Upper lobe of right lung (tissue), 1 donor: ENCODE data around the gene ZRANB3. TPM values are rescaled to one million over a fixed set of nuclear protein-coding genes. Genes with fewer than 3 reads are reported as not detected.

Source experiments
- ATAC-seq: fragments of 200-7000 bp; cut with Tn5 transposase; one replicate; pipeline ENCODE4 v1.9.1; 2020; ENCODE audit warnings: mild to moderate bottlenecking, moderate library complexity
- DNase-seq: peaks from one replicate; pipeline ENCODE4 v3.0.0-alpha.2; 2020
- H3K27ac ChIP-seq: fragments of 200-600 bp; one replicate; pipeline ENCODE4 v1.8.0; 2022
- H3K27me3 ChIP-seq: fragments of 200-600 bp; one replicate; pipeline ENCODE4 v1.8.0; 2022; ENCODE audit warnings: mild to moderate bottlenecking
- H3K36me3 ChIP-seq: fragments of 200-600 bp; one replicate; pipeline ENCODE4 v1.8.0; 2022
- H3K4me1 ChIP-seq: fragments of 200-600 bp; one replicate; pipeline ENCODE4 v1.8.0; 2022
- H3K4me3 ChIP-seq: fragments of 200-600 bp; one replicate; pipeline ENCODE4 v1.8.0; 2022; ENCODE audit warnings: mild to moderate bottlenecking
- H3K9me3 ChIP-seq: fragments of 200-600 bp; one replicate; pipeline ENCODE4 v1.8.0; 2022
- CTCF ChIP-seq: fragments of 200-600 bp; IDR thresholded peaks from one replicate; pipeline ENCODE4 v1.8.0; 2022; ENCODE audit warnings: antibody characterized with exemption
- intact Hi-C: fragments of 100-400 bp; cut with DNase I; formaldehyde crosslinking; loops from one replicate; pipeline ENCODE4 v1.11.0; 2022
- total RNA-seq: library from RNA; stranded (reverse); fragmentation: NEBNext Ultra II Directional; extraction: Animal tissue kit (Norgen Biotek cat#: 25700); gene quantifications from one replicate; pipeline ENCODE4 v1.2.1, GENCODE V29; 2021
- donor health status: DM: no; HTN: yes; CAD: no; lungs with severe emphysema.

Gene ZRANB3
- total RNA-seq, 1 donor from 2014 or later, result 4.1 TPM

DNA sequence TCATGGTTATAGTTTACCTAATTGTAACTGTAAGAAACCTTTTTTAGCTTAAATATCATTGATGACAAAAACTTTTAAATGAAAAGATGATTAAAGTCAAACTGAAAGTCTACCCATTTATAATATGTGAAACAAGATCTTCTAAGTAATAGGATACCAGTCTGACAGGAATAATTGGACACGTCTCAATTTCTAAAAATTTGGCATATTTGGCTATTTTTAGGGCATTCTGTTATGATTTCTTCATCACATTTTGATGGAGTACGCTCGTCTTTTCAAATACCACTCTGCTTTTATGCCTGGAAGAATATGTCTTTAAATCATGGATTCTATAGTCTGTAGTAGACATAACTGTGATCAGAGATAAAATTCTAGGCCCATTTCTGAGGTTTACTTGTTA is 1.6 kb upstream of the ZRANB3 start:
- DNase-seq, result no peak
- no peaks in the 10 kb centered on the region for H3K36me3 ChIP-seq
- peak overlapping the region; percentile 94 for H3K4me3 ChIP-seq
- H3K27me3 ChIP-seq, result no peaks in the 10 kb centered on the region
- intact Hi-C loops, result no loop called here
- no peak for ATAC-seq
- no peaks in the 10 kb centered on the region for H3K9me3 ChIP-seq
- peaks cover 12% of the 10 kb centered on the region for H3K4me1 ChIP-seq
- no peak overlapping the region for H3K27ac ChIP-seq
- no peak for TF ChIP-seq CTCF

DNA sequence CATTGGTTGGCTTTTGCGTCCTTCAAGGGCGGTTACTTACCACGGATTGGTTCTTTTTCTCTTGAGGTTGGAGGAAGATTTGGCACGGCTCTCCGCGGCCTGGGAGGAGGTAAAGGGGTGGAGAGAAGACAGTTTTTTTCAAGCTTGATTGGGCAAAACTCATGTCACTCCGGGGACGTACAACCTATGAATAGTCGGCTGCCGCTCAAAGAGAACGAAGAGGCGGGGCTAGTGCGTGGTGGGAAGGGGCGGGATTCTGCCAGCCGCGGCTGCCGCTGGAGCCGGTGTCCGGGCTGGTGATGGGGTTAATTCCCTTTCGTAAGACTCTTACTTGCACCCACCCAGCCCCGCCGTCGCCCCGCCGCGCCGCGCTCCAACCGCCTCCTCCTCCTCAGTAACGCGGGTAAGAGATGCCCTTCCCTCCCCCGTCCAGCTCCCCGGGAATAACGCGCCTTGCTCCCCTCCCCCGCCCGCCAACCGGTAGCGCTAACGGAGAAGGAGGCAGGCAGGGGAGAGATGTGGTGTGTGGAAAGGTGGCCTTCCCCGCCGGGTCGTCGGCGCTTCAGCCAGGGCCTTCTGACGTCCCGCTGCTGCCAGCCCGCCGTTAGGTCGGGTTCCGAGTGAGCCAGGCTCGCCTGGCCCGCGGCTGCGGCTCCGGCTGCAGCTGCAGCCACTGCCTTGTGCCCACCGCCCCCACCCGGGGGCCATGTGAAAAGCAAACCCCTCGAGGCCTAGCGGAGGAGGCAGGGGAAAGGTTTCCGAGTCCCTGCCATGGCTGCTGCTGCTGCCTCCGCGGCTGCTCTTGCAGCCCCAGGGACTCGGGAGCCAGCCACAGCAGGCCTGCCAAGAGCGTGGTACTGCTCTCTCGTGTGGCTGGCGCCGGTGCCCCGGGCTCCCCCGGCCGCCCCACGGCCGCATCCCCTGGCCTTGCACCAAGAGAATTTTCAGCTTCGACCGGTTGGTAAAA is 496 bp upstream of the ZRANB3 start, which contains the start of gene R3HDM1:
Gene R3HDM1 (plus strand): TSS at position 254 of the 967 bp plus-strand sequence. CDS start 73,362 bp downstream, outside the sequence.
- Histone ChIP-seq H3K27me3 (no peaks in the 10 kb centered on the region), H3K27ac (peak within 1 kb of the TSS; percentile 90), H3K4me3 (peak within 1 kb of the TSS; percentile 94), H3K9me3 (no peaks in the 10 kb centered on the region), H3K36me3 (no peaks in the 10 kb centered on the region), H3K4me1 (peaks cover 12% of the 10 kb centered on the region)
- ATAC-seq (peak; percentile 96), DNase-seq (peak; percentile 96)
- intact Hi-C loops, result no loop called here
- TF ChIP-seq CTCF, result no peak

- no peak for DNase-seq
- Histone ChIP-seq H3K27ac (no peak overlapping the region), H3K27me3 (no peaks in the 10 kb centered on the region), H3K4me1 (peaks cover 10% of the 10 kb centered on the region), H3K36me3 (no peaks in the 10 kb centered on the region), H3K9me3 (no peaks in the 10 kb centered on the region), H3K4me3 (no peak overlapping the region)
- no peak for ATAC-seq
- intact Hi-C loops, result no loop called here
- no peak for TF ChIP-seq CTCF
Measured at GRCh38 chr2:135528006-135528405, 3.0 kb downstream of the ZRANB3 start.

DNA sequence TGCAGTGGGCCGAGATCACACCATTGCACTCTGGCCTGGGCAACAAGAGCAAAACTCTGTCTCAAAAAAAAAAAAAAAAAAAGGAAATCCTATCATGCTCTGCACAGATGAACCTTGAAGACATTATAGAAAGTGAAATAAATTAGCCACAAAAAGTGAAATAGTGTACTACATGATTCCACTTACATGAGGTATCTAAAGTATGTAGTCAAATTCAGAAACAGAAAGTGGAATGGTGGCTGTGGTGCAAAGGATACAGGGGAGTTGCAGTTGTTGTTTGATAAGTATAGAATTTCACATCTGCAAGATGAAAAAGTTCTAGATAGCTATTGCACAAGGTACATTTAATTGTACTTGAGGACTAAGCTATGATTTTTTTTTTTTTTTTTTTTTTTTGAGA is 5.2 kb downstream of the ZRANB3 start:
- intact Hi-C loops, result no loop called here
- Histone ChIP-seq H3K36me3 (no peaks in the 10 kb centered on the region), H3K9me3 (no peaks in the 10 kb centered on the region), H3K27ac (no peak overlapping the region), H3K4me1 (no peaks in the 10 kb centered on the region), H3K27me3 (no peaks in the 10 kb centered on the region), H3K4me3 (no peak overlapping the region)
- DNase-seq, result no peak
- no peak for TF ChIP-seq CTCF
- no peak for ATAC-seq

GRCh38 chr2:135512099-135512498 is 18.9 kb downstream of the ZRANB3 start:
- DNase-seq (no peak), ATAC-seq (no peak)
- TF ChIP-seq CTCF, result no peak
- peaks cover 14% of the 10 kb centered on the region for H3K9me3 ChIP-seq
- H3K36me3 ChIP-seq, result no peaks in the 10 kb centered on the region
- no peak overlapping the region for H3K4me3 ChIP-seq
- H3K4me1 ChIP-seq, result no peaks in the 10 kb centered on the region
- H3K27me3 ChIP-seq, result no peaks in the 10 kb centered on the region
- intact Hi-C loops, result no loop called here
- no peak overlapping the region for H3K27ac ChIP-seq
